LNCaP clone FGC (cell line): Measurements from ENCODE around the gene KCNJ9.

Experiments
- DNase-seq: peaks from one replicate; pipeline ENCODE4 v3.0.0-alpha.2; 2011; ENCODE audit warnings: low read depth
- H3K4me3 ChIP-seq: 2 replicates; pipeline ENCODE4 v1.5.1; 2011; ENCODE audit warnings: mild to moderate bottlenecking, low read depth, low read length, control low read depth
- CTCF ChIP-seq: IDR thresholded peaks from 2 replicates; pipeline ENCODE4 v1.5.1; 2012; ENCODE audit warnings: mild to moderate bottlenecking; ENCODE audit not compliant: control insufficient read depth, insufficient read depth; ENCODE audit errors: extremely low read depth

KCNJ9 gene

GRCh38 chr1:160127381-160127780 is 46.0 kb downstream of the KCNJ9 start:
- TF ChIP-seq CTCF: no peak
- H3K4me3 ChIP-seq: no peak overlapping the region
- no peak for DNase-seq

- no peak for TF ChIP-seq CTCF
- DNase-seq: no peak
- no peak overlapping the region for H3K4me3 ChIP-seq
Measured at GRCh38 chr1:160127865-160128523, 46.7 kb downstream of the KCNJ9 start.

- DNase-seq: no peak
- no peak for TF ChIP-seq CTCF
- H3K4me3 ChIP-seq: no peak overlapping the region
Measured at GRCh38 chr1:160128636-160129035, 47.3 kb downstream of the KCNJ9 start.

GRCh38 chr1:160129046-160129445 is 47.7 kb downstream of the KCNJ9 start:
- no peak overlapping the region for H3K4me3 ChIP-seq
- no peak for DNase-seq
- TF ChIP-seq CTCF: no peak

- H3K4me3 ChIP-seq: no peak overlapping the region
- TF ChIP-seq CTCF: no peak
- no peak for DNase-seq
Measured at GRCh38 chr1:160129558-160129957, 48.2 kb downstream of the KCNJ9 start.

- TF ChIP-seq CTCF: no peak
- H3K4me3 ChIP-seq: no peak overlapping the region
- no peak for DNase-seq
Measured at GRCh38 chr1:160129966-160130365, 48.6 kb downstream of the KCNJ9 start.

GRCh38 chr1:160130486-160130885 is 49.1 kb downstream of the KCNJ9 start:
- TF ChIP-seq CTCF: no peak
- DNase-seq: no peak
- no peak overlapping the region for H3K4me3 ChIP-seq
